HCT116 (cell line): ENCODE results near the gene ZBTB3. TPM values are rescaled to one million over a fixed set of nuclear protein-coding genes. Genes with fewer than 3 reads are reported as not detected.

Experiments
- ATAC-seq: fragments of 200-7000 bp; cut with Tn5 transposase; 2 replicates; pipeline ENCODE4 v1.9.1; 2020; ENCODE audit warnings: mild to moderate bottlenecking, moderate library complexity
- BruUV-seq: library from RNA; stranded (reverse); fragments of 400-500 nt; replicated peaks from 2 replicates; lab custom pipeline; 2021; lab: Mats Ljungman, UMichigan
- CTCF ChIA-PET: fragments of 300-600 bp; sonication (Branson Sonifier 250); formaldehyde crosslinking; loops from one replicate; lab custom pipeline; 2021; ENCODE audit warnings: antibody characterized with exemption; lab: Charles Lee
- POLR2A ChIA-PET: fragments of 300-600, 350-600 bp; sonication (Branson Sonifier 250); formaldehyde crosslinking; loops from one replicate; lab custom pipeline; 2021; ENCODE audit warnings: antibody characterized with exemption; lab: Charles Lee
- RAD21 ChIA-PET, 2 experiments: fragments of 300-600 bp; sonication (Branson Sonifier 250); formaldehyde crosslinking; loops; one replicate each; lab custom pipeline; 2023; ENCODE audit warnings: low total read pairs in 2 of 2; ENCODE audit not compliant: uncharacterized antibody in 2 of 2, unreplicated experiment in 2 of 2, low non-redundant PET in 1 of 2; lab: Charles Lee
- DNase-seq: peaks from one replicate; pipeline ENCODE4 v3.0.0-alpha.2; 2010; ENCODE audit warnings: low read depth, low spot score
- H2AFZ ChIP-seq: fragments of 200-600 bp; shearing (Covaris generic), sonication (generic); 2 replicates; pipeline ENCODE4 v1.6.1; 2017; ENCODE audit warnings: low read depth, mixed run types, mixed read lengths, antibody characterized with exemption, low read length; ENCODE audit not compliant: poor library complexity, severe bottlenecking
- H3K27ac ChIP-seq: 2 replicates; pipeline ENCODE4 v1.5.1; 2012; ENCODE audit warnings: low read depth, low read length
- H3K27me3 ChIP-seq: fragments of 200-600 bp; sonication (generic); 2 replicates; pipeline ENCODE4 v1.6.1; 2016; ENCODE audit warnings: mixed run types, low read length, mixed read lengths; ENCODE audit not compliant: insufficient read depth
- H3K36me3 ChIP-seq, 2 experiments: fragments of 200-500 bp in 1 of 2; fragments of 200-600 bp in 1 of 2; sonication (Bioruptor generic) in 1 of 2; sonication (generic) in 1 of 2; 2 replicates each; pipeline versions ENCODE4 v1.5.1 to v1.6.1; 2014 to 2016; ENCODE audit warnings: low read length in 2 of 2, inconsistent platforms in 1 of 2, mixed read lengths in 1 of 2, mixed run types in 1 of 2; ENCODE audit not compliant: insufficient read depth in 2 of 2, control insufficient read depth in 1 of 2
- H3K4me1 ChIP-seq, 2 experiments: fragments of 200-600 bp in 1 of 2; sonication (generic) in 1 of 2; 2 replicates each; pipeline versions ENCODE4 v1.5.1 to v1.6.1; 2012 to 2017; ENCODE audit warnings: low read length in 2 of 2, inconsistent platforms in 1 of 2, mild to moderate bottlenecking in 1 of 2, mixed read lengths in 1 of 2, mixed run types in 1 of 2, moderate library complexity in 1 of 2; ENCODE audit not compliant: insufficient read depth in 2 of 2, control insufficient read depth in 1 of 2
- H3K4me2 ChIP-seq: fragments of 200-600 bp; sonication (generic); 2 replicates; pipeline ENCODE4 v1.6.1; 2017; ENCODE audit warnings: mixed run types, low read length, mixed read lengths
- H3K4me3 ChIP-seq, 2 experiments: fragments of 200-600 bp in 1 of 2; sonication (generic) in 1 of 2; replicated peaks in 1 of 2; 2 replicates each; pipeline ENCODE4 v1.5.1; 2011 to 2016; ENCODE audit warnings: low read length in 2 of 2, control low read depth in 1 of 2, low read depth in 1 of 2, mild to moderate bottlenecking in 1 of 2, mixed read lengths in 1 of 2, mixed run types in 1 of 2
- H3K79me2 ChIP-seq: fragments of 200-600 bp; sonication (generic); 2 replicates; pipeline ENCODE4 v1.6.1; 2017; ENCODE audit warnings: mild to moderate bottlenecking, mixed run types, low read length, moderate library complexity, mixed read lengths; ENCODE audit not compliant: insufficient read depth
- H3K9ac ChIP-seq: fragments of 200-600 bp; sonication (generic); 2 replicates; pipeline ENCODE4 v1.6.1; 2016; ENCODE audit warnings: low read length, mixed read lengths
- H3K9me2 ChIP-seq: fragments of 200-600 bp; sonication (generic), shearing (Covaris generic); 2 replicates; pipeline ENCODE4 v1.6.1; 2017; ENCODE audit warnings: mixed run types, mild to moderate bottlenecking, moderate library complexity; ENCODE audit not compliant: insufficient read depth
- H3K9me3 ChIP-seq, 2 experiments: fragments of 200-500 bp in 1 of 2; fragments of 200-600 bp in 1 of 2; sonication (Bioruptor generic) in 1 of 2; sonication (generic) in 1 of 2; 2 replicates each; pipeline ENCODE4 v1.6.1; 2014 to 2017; ENCODE audit warnings: low read length in 2 of 2, mixed read lengths in 2 of 2, inconsistent platforms in 1 of 2, low read depth in 1 of 2, mild to moderate bottlenecking in 1 of 2, mixed run types in 1 of 2, moderate library complexity in 1 of 2; ENCODE audit not compliant: control insufficient read depth in 1 of 2, insufficient read depth in 1 of 2
- H4K20me1 ChIP-seq: fragments of 200-600 bp; sonication (generic), shearing (Covaris generic); 2 replicates; pipeline ENCODE4 v1.6.1; 2017; ENCODE audit warnings: mixed run types, mild to moderate bottlenecking, moderate library complexity; ENCODE audit not compliant: insufficient read depth
- EGR1 ChIP-seq: IDR thresholded peaks from 2 replicates; pipeline ENCODE4 v1.6.1; 2012; ENCODE audit warnings: low read depth
- ELF1 ChIP-seq: IDR thresholded peaks from 2 replicates; pipeline ENCODE4 v1.6.1; 2012; ENCODE audit warnings: low read depth, borderline replicate concordance
- EZH2 ChIP-seq: fragments of 200-600 bp; sonication (generic); IDR thresholded peaks from 2 replicates; pipeline ENCODE4 v1.6.1; 2017; ENCODE audit warnings: antibody characterized with exemption, mixed run types
- EZH2phosphoT487 ChIP-seq: fragments of 200-600 bp; IDR thresholded peaks from 2 replicates; pipeline ENCODE4 v1.6.1; 2018; ENCODE audit warnings: antibody characterized with exemption, borderline replicate concordance
- FOSL1 ChIP-seq: IDR thresholded peaks from 2 replicates; pipeline ENCODE4 v1.6.1; 2012; ENCODE audit warnings: low read depth
- JUND ChIP-seq: IDR thresholded peaks from 2 replicates; pipeline ENCODE4 v1.6.1; 2012
- POLR2AphosphoS5 ChIP-seq: IDR thresholded peaks from 2 replicates; pipeline ENCODE4 v1.6.1; 2011; ENCODE audit warnings: mild to moderate bottlenecking, low read depth, low read length, moderate library complexity
- SIN3A ChIP-seq: IDR thresholded peaks from 2 replicates; pipeline ENCODE4 v1.6.1; 2012; ENCODE audit warnings: low read depth
- SP1 ChIP-seq: IDR thresholded peaks from 2 replicates; pipeline ENCODE4 v1.6.1; 2012; ENCODE audit warnings: low read depth
- SRF ChIP-seq: IDR thresholded peaks from 2 replicates; pipeline ENCODE4 v1.6.1; 2012; ENCODE audit warnings: low read depth
- TCF7L2 ChIP-seq: IDR thresholded peaks from 2 replicates; pipeline ENCODE4 v1.7.0; 2011; ENCODE audit warnings: borderline replicate concordance, inconsistent platforms; ENCODE audit not compliant: insufficient read depth, insufficient read length; ENCODE audit errors: extremely low read depth
- ZNF274 ChIP-seq: fragments of 200-500 bp; sonication (Bioruptor generic); IDR thresholded peaks from 2 replicates; pipeline ENCODE4 v1.6.1; 2014; ENCODE audit warnings: mild to moderate bottlenecking, low read depth, low read length, inconsistent platforms
- intact Hi-C: fragments of 100-400 bp; cut with micrococcal nuclease; formaldehyde crosslinking; loops from 2 replicates; pipeline ENCODE4 v1.10.0; 2022
- total RNA-seq: library from RNA; stranded (reverse); gene quantifications from one replicate; pipeline ENCODE4 v1.2.1, GENCODE V29; 2021; ENCODE audit not compliant: unreplicated experiment
- TF ChIP-seq, protein P1 (sequence below): IDR thresholded peaks from 2 replicates; pipeline ENCODE4 v1.6.1; 2011; ENCODE audit warnings: mild to moderate bottlenecking, low read length, moderate library complexity; ENCODE audit not compliant: insufficient replicate concordance; ENCODE audit errors: extremely low read depth

Gene ZBTB3
- total RNA-seq, 1 experiment from 2014 or later: 11.3 TPM

DNA sequence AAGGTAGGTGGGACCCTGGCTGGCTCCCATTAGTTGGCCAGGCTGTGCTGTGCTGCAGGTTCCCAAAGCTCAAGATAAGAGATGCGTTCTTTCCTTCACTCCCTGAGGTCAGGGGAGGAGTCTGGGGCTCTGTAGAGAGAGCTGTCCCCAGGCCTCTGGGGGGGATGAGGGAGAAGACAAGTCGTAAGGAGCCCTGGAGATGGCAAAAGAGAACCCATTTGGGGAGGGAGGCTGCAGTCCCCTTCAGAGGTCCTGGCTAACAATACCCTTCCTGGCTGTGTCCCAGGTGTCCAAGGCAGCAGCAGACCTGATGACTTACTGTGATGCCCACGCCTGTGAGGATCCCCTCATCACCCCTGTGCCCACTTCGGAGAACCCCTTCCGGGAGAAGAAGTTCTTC, 45.6 kb downstream of the ZBTB3 start:
- CTCF ChIA-PET: no interaction called here
- TF ChIP-seq ZNF274 (no peak), EGR1 (no peak), EZH2phosphoT487 (no peak), FOSL1 (no peak), TCF7L2 (no peak), POLR2AphosphoS5 (peak; percentile 41; the same call in 1 of the 2 replicates)
- Histone ChIP-seq H3K79me2 (peaks cover 16% of the 10 kb centered on the region), H3K9me2 (no peaks in the 10 kb centered on the region), H3K4me2 (no peak overlapping the region), H3K9ac (no peak overlapping the region), H3K9me3 (no peaks in the 10 kb centered on the region), H3K36me3 (peaks cover 14 to 37% of the 10 kb centered on the region in 2 experiments), H3K4me1 (peaks cover 5 to 20% of the 10 kb centered on the region in 2 experiments), H2AFZ (no peak overlapping the region), H3K27me3 (no peaks in the 10 kb centered on the region), H4K20me1 (no peaks in the 10 kb centered on the region), H3K27ac (no peak overlapping the region), H3K4me3 (no peak overlapping the region)
- intact Hi-C loops: no loop called here
- BruUV-seq: no TSS peak
- RAD21 ChIA-PET: no interaction called here
- DNase-seq (no peak), ATAC-seq (no peak)
- POLR2A ChIA-PET: interaction anchor here (0.9 kb wide), 1 partner anchor 40 kb away, joined by 3 read pairs; no protein-coding TSS in a partner anchor

DNA sequence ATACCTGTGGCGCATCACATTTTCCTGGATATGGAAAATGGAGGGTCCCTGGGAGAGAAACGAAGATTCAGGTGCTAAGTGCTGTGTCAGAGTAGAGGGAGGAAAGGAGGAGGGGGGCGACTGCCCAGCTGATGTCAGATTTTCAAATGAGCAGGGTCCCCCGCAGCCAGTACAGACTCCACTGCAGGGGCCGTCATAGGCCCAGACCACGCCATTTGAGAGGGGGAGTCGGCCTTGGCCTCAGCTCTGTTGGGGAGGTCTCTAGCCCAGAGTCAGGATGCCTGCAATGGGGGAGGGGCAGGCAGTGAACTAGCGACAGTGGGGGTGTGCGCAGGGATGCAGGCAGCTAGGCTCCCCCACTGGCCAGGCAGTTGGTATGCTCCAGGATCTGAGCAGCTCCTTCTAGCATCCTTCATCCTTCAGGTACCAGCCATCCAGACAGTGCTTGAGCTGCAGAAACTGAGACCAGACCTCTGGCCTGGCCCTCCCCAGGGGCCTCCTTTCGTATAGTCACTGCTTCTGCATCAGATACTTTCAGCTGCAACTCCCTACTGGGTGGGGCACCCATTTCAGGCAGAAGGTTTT, 46.6 kb downstream of the ZBTB3 start, which contains the start of the genes BSCL2 and GNG3:
Gene BSCL2, minus strand, starts transcription at position 148 of the 585 bp plus-strand sequence. CDS start 229 bp downstream, outside the sequence.
Gene GNG3, plus strand, starts transcription at position 400 of the 585 bp plus-strand sequence. CDS start 620 bp downstream, outside the sequence.
- Histone ChIP-seq H3K36me3 (peaks cover 7 to 30% of the 10 kb centered on the region in 2 experiments; a peak in 3 of 4 replicates), H3K9me2 (no peaks in the 10 kb centered on the region), H3K4me1 (peaks cover 5 to 20% of the 10 kb centered on the region in 2 experiments), H2AFZ (no peak within 1 kb of the TSS), H3K27ac (peak within 1 kb of the TSS; percentile 80), H3K9me3 (no peaks in the 10 kb centered on the region), H4K20me1 (no peaks in the 10 kb centered on the region), H3K4me2 (peak within 1 kb of the TSS; percentile 85), H3K27me3 (no peaks in the 10 kb centered on the region), H3K9ac (peak within 1 kb of the TSS; percentile 84; the same call in 1 of the 2 replicates), H3K79me2 (peaks cover 15% of the 10 kb centered on the region), H3K4me3 (peak within 1 kb of the TSS; percentile 16 to 75; a peak in 1 of 4 replicates)
- BruUV-seq: no TSS peak
- RAD21 ChIA-PET: no interaction called here
- intact Hi-C loops: no loop called here
- TF ChIP-seq EGR1 (no peak), SP1 (no peak), ELF1 (no peak), EZH2 (no peak), JUND (no peak), TCF7L2 (no peak), SRF (no peak), FOSL1 (no peak), SIN3A (no peak)
- TF ChIP-seq, protein P1, sequence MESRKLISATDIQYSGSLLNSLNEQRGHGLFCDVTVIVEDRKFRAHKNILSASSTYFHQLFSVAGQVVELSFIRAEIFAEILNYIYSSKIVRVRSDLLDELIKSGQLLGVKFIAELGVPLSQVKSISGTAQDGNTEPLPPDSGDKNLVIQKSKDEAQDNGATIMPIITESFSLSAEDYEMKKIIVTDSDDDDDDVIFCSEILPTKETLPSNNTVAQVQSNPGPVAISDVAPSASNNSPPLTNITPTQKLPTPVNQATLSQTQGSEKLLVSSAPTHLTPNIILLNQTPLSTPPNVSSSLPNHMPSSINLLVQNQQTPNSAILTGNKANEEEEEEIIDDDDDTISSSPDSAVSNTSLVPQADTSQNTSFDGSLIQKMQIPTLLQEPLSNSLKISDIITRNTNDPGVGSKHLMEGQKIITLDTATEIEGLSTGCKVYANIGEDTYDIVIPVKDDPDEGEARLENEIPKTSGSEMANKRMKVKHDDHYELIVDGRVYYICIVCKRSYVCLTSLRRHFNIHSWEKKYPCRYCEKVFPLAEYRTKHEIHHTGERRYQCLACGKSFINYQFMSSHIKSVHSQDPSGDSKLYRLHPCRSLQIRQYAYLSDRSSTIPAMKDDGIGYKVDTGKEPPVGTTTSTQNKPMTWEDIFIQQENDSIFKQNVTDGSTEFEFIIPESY: no peak
- no peak for DNase-seq
- POLR2A ChIA-PET: no interaction called here
- CTCF ChIA-PET: interaction anchor here (0.6 to 1.2 kb wide), 2 partner anchors 13 to 283 kb away, joined by 3 read pairs; no protein-coding TSS in a partner anchor
- ATAC-seq: no peak
